Measurements from ENCODE around the gene CPNE4.

CPNE4 gene

GRCh38 chr3:131597816-131598215 lies 437.0 kb downstream of the CPNE4 start:
- Mint-ChIP-seq H3K27me3 (peaks cover 48% of the 10 kb centered on the region), H3K9me3 (no peaks in the 10 kb centered on the region), H3K27ac (no peak overlapping the region), H3K4me3 (no peak overlapping the region), H3K4me1 (no peaks in the 10 kb centered on the region)
- ATAC-seq (no peak), DNase-seq (no peak)

- no peak for ATAC-seq
- Mint-ChIP-seq H3K4me3 (no peak overlapping the region), H3K27ac (no peak overlapping the region)
These were observed 437.9 kb downstream of the CPNE4 start for GRCh38 chr3:131596884-131597283.

GRCh38 chr3:131591394-131592014 lies 443.3 kb downstream of the CPNE4 start:
- Mint-ChIP-seq H3K4me1 (no peaks in the 10 kb centered on the region), H3K27ac (no peak overlapping the region), H3K9me3 (no peaks in the 10 kb centered on the region), H3K4me3 (no peak overlapping the region), H3K27me3 (peaks cover 22% of the 10 kb centered on the region)
- DNase-seq (no peak), ATAC-seq (no peak)

More at GRCh38 chr3:131596884-131597283, 437.9 kb downstream of the CPNE4 start:
- no peak for DNase-seq
- Mint-ChIP-seq H3K4me1 (no peaks in the 10 kb centered on the region), H3K9me3 (no peaks in the 10 kb centered on the region), H3K27me3 (peaks cover 39% of the 10 kb centered on the region)

GRCh38 chr3:131586277-131586676 lies 448.5 kb downstream of the CPNE4 start:
- H3K27ac Mint-ChIP-seq: no peak overlapping the region
- no peaks in the 10 kb centered on the region for H3K4me1 Mint-ChIP-seq
- no peak for ATAC-seq
- peaks cover 0 to 4% of the 10 kb centered on the region in 2 donors for H3K9me3 Mint-ChIP-seq
- DNase-seq: no peak
- no peak overlapping the region for H3K4me3 Mint-ChIP-seq
- H3K27me3 Mint-ChIP-seq: peaks cover 6% of the 10 kb centered on the region

GRCh38 chr3:131582438-131582837 lies 452.4 kb downstream of the CPNE4 start:
- Mint-ChIP-seq H3K9me3 (peaks cover 0 to 4% of the 10 kb centered on the region in 2 donors), H3K4me1 (no peaks in the 10 kb centered on the region), H3K4me3 (no peak overlapping the region), H3K27ac (no peak overlapping the region), H3K27me3 (no peaks in the 10 kb centered on the region)
- ATAC-seq (no peak), DNase-seq (no peak)

GRCh38 chr3:131568460-131568859 lies 466.4 kb downstream of the CPNE4 start:
- H3K27ac Mint-ChIP-seq: no peak overlapping the region
- no peaks in the 10 kb centered on the region for H3K4me1 Mint-ChIP-seq
- no peaks in the 10 kb centered on the region for H3K9me3 Mint-ChIP-seq
- DNase-seq: no peak
- H3K4me3 Mint-ChIP-seq: no peak overlapping the region
- ATAC-seq: no peak
- H3K27me3 Mint-ChIP-seq: peaks cover 35% of the 10 kb centered on the region

- ATAC-seq: no peak
- peaks cover 35% of the 10 kb centered on the region for H3K27me3 Mint-ChIP-seq
- DNase-seq: no peak
- no peak overlapping the region for H3K27ac Mint-ChIP-seq
- no peaks in the 10 kb centered on the region for H3K4me1 Mint-ChIP-seq
- no peaks in the 10 kb centered on the region for H3K9me3 Mint-ChIP-seq
- no peak overlapping the region for H3K4me3 Mint-ChIP-seq
These were observed 470.0 kb downstream of the CPNE4 start for GRCh38 chr3:131564812-131565211.

- DNase-seq: no peak
- H3K4me3 Mint-ChIP-seq: no peak overlapping the region
- H3K27me3 Mint-ChIP-seq: peaks cover 48% of the 10 kb centered on the region
- H3K9me3 Mint-ChIP-seq: no peaks in the 10 kb centered on the region
- H3K4me1 Mint-ChIP-seq: no peaks in the 10 kb centered on the region
- ATAC-seq: no peak
- H3K27ac Mint-ChIP-seq: no peak overlapping the region
These were observed 473.3 kb downstream of the CPNE4 start for GRCh38 chr3:131561511-131561910.

- Mint-ChIP-seq H3K27me3 (peaks cover 48% of the 10 kb centered on the region), H3K4me1 (no peaks in the 10 kb centered on the region), H3K9me3 (no peaks in the 10 kb centered on the region), H3K4me3 (no peak overlapping the region), H3K27ac (no peak overlapping the region)
- peak; percentile 9 for ATAC-seq
- DNase-seq: no peak
These were observed 474.0 kb downstream of the CPNE4 start for GRCh38 chr3:131560795-131561194.

GRCh38 chr3:131555456-131555855 lies 479.4 kb downstream of the CPNE4 start:
- no peak for DNase-seq

GRCh38 chr3:131553495-131554247 lies 481.1 kb downstream of the CPNE4 start:
- Mint-ChIP-seq H3K27me3 (peaks cover 28% of the 10 kb centered on the region), H3K4me3 (no peak overlapping the region), H3K4me1 (peaks cover 9% of the 10 kb centered on the region), H3K27ac (no peak overlapping the region), H3K9me3 (no peaks in the 10 kb centered on the region)
- ATAC-seq (peak; percentile 80), DNase-seq (no peak)

More at GRCh38 chr3:131555456-131555855, 479.4 kb downstream of the CPNE4 start:
- no peak overlapping the region for H3K4me3 Mint-ChIP-seq
- no peak for ATAC-seq
- H3K27me3 Mint-ChIP-seq: peaks cover 33% of the 10 kb centered on the region
- H3K9me3 Mint-ChIP-seq: no peaks in the 10 kb centered on the region
- peaks cover 9% of the 10 kb centered on the region for H3K4me1 Mint-ChIP-seq
- no peak overlapping the region for H3K27ac Mint-ChIP-seq

GRCh38 chr3:131551761-131552160 lies 483.1 kb downstream of the CPNE4 start:
- H3K4me3 Mint-ChIP-seq: no peak overlapping the region
- H3K4me1 Mint-ChIP-seq: peaks cover 9% of the 10 kb centered on the region
- H3K27ac Mint-ChIP-seq: no peak overlapping the region
- no peak for ATAC-seq
- no peaks in the 10 kb centered on the region for H3K9me3 Mint-ChIP-seq
- peaks cover 14% of the 10 kb centered on the region for H3K27me3 Mint-ChIP-seq
- DNase-seq: no peak

GRCh38 chr3:131550562-131551465 lies 484.0 kb downstream of the CPNE4 start:
- Mint-ChIP-seq H3K4me3 (no peak overlapping the region), H3K27me3 (peaks cover 14% of the 10 kb centered on the region), H3K9me3 (no peaks in the 10 kb centered on the region), H3K4me1 (peaks cover 9% of the 10 kb centered on the region), H3K27ac (no peak overlapping the region)
- ATAC-seq (no peak), DNase-seq (no peak)

GRCh38 chr3:131549340-131549739 lies 485.5 kb downstream of the CPNE4 start:
- Mint-ChIP-seq H3K9me3 (no peaks in the 10 kb centered on the region), H3K27ac (no peak overlapping the region), H3K4me3 (no peak overlapping the region), H3K4me1 (peaks cover 9% of the 10 kb centered on the region), H3K27me3 (peaks cover 14% of the 10 kb centered on the region)
- peak; percentile 37 for ATAC-seq
- DNase-seq: peak in 1 of 2 donors; percentile 18

- Mint-ChIP-seq H3K27me3 (peaks cover 12% of the 10 kb centered on the region), H3K4me3 (no peak overlapping the region), H3K9me3 (no peaks in the 10 kb centered on the region), H3K4me1 (no peaks in the 10 kb centered on the region), H3K27ac (no peak overlapping the region)
- no peak for DNase-seq
- ATAC-seq: no peak
These were observed 487.2 kb downstream of the CPNE4 start for GRCh38 chr3:131547585-131547984.

- DNase-seq: no peak
- no peak overlapping the region for H3K4me3 Mint-ChIP-seq
- ATAC-seq: no peak
- no peaks in the 10 kb centered on the region for H3K9me3 Mint-ChIP-seq
- no peaks in the 10 kb centered on the region for H3K4me1 Mint-ChIP-seq
- H3K27ac Mint-ChIP-seq: no peak overlapping the region
- peaks cover 6% of the 10 kb centered on the region for H3K27me3 Mint-ChIP-seq
These were observed 488.4 kb downstream of the CPNE4 start for GRCh38 chr3:131546441-131546840.
